Activated CD4-positive, alpha-beta memory T cell treated with anti-CD3 and anti-CD28 coated beads, Interleukin-2, amount 10 ng/mL, durations not matched to agents 7 days and 5 days (primary cell): ENCODE measurements around the gene WIPI1. TPM values are rescaled to one million over a fixed set of nuclear protein-coding genes. Genes with fewer than 3 reads are reported as not detected.
"Not testable (repeated sequence)": the region's sequence is repeated elsewhere in the genome, so short reads cannot be mapped to it uniquely, and the experiment has no call there.

ENCODE experiments used
- CTCF ChIA-PET: fragments of 350-600 bp; sonication (Branson Sonifier 250); formaldehyde crosslinking; loops from one replicate; lab custom pipeline; 2021; ENCODE audit warnings: antibody characterized with exemption, inconsistent platforms; lab: Charles Lee
- POLR2A ChIA-PET: fragments of 350-600 bp; sonication (Branson Sonifier 250); formaldehyde crosslinking; loops from one replicate; lab custom pipeline; 2021; ENCODE audit warnings: antibody characterized with exemption; lab: Charles Lee
- DNase-seq: peaks from one replicate; pipeline ENCODE4 v3.0.0-alpha.2; 2020
- H3K27ac Mint-ChIP-seq: one replicate; pipeline ENCODE4 v1.8.0; 2021; ENCODE audit warnings: mild to moderate bottlenecking, mixed read lengths
- H3K27me3 Mint-ChIP-seq: one replicate; pipeline ENCODE4 v1.8.0; 2021; ENCODE audit warnings: mixed read lengths
- H3K36me3 Mint-ChIP-seq: one replicate; pipeline ENCODE4 v1.8.0; 2021; ENCODE audit warnings: low read depth, mixed read lengths
- H3K4me1 Mint-ChIP-seq: one replicate; pipeline ENCODE4 v1.8.0; 2021; ENCODE audit warnings: mixed read lengths
- H3K4me3 Mint-ChIP-seq: one replicate; pipeline ENCODE4 v1.8.0; 2021; ENCODE audit warnings: mild to moderate bottlenecking, mixed read lengths
- H3K9me3 Mint-ChIP-seq: one replicate; pipeline ENCODE4 v1.8.0; 2021; ENCODE audit warnings: mixed read lengths
- total RNA-seq, 2 experiments: library from RNA; stranded (reverse); gene quantifications; one replicate each; pipeline ENCODE4 v1.2.3, GENCODE V29; 2021

Gene WIPI1
- total RNA-seq, 2 experiments from 2014 or later: 60.0 to 62.7 TPM

DNA sequence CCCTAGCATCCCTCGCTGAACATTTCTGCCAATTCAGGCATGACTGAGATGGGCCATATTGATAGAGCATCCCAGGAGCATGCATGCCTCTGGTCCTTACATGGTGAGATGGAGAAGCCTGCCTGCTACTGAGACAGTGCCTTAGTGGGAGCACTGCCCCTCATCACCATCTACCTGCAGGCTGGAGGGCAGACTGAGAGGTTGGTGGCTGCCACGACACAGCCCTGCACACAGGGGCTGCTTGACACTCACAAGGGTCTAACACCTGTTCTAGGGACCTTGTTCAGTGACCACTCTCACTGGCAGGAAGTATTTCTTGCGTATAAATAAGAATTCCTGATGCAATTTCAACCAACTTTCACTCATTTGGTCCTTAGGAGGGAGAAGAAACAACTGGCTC is 34.0 kb downstream of the WIPI1 start:
- no peak for DNase-seq
- POLR2A ChIA-PET: interaction anchor here (1.7 kb wide), 1 partner anchor 25 kb away, joined by 4 read pairs; no protein-coding TSS in a partner anchor
- Mint-ChIP-seq H3K27me3 (no peaks in the 10 kb centered on the region), H3K4me3 (no peak overlapping the region), H3K4me1 (no peaks in the 10 kb centered on the region), H3K9me3 (no peaks in the 10 kb centered on the region), H3K36me3 (peaks cover 62% of the 10 kb centered on the region), H3K27ac (no peak overlapping the region)
- CTCF ChIA-PET: no interaction called here

DNA sequence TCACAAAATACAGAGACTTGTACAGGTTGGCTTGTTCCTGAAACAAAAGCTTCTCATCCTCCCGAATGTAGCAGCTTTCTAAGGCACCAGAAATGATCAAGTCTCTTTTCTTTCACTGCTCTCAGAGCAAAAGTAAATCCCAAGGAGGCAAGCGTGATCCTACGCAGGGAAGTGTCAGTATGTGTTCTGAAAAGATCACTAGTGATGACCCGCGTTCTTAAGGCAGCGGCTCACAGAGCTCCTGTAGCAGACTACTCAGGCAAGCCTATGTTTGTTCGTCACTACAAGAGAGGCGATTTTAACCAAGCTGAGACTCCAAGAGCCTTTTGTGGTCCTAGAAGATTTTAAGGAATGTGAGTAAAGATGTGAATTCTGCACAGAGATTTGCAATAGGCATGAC is 34.5 kb downstream of the WIPI1 start:
- no peak overlapping the region for H3K4me3 Mint-ChIP-seq
- no peaks in the 10 kb centered on the region for H3K9me3 Mint-ChIP-seq
- H3K27me3 Mint-ChIP-seq: no peaks in the 10 kb centered on the region
- no peak for DNase-seq
- no peaks in the 10 kb centered on the region for H3K4me1 Mint-ChIP-seq
- no peak overlapping the region for H3K27ac Mint-ChIP-seq
- ChIA-PET CTCF (no interaction called here), POLR2A (interaction anchor here (1.7 kb wide), 1 partner anchor 24 kb away, joined by 4 read pairs; no protein-coding TSS in a partner anchor)
- H3K36me3 Mint-ChIP-seq: peaks cover 66% of the 10 kb centered on the region

GRCh38 chr17:68421486-68421885 is 35.8 kb downstream of the WIPI1 start:
- no peak for DNase-seq
- Mint-ChIP-seq H3K27ac (no peak overlapping the region), H3K36me3 (peaks cover 66% of the 10 kb centered on the region), H3K9me3 (peaks cover 4% of the 10 kb centered on the region), H3K4me3 (no peak overlapping the region), H3K27me3 (no peaks in the 10 kb centered on the region), H3K4me1 (peaks cover 2% of the 10 kb centered on the region)
- POLR2A ChIA-PET: no interaction called here
- CTCF ChIA-PET: no interaction called here

DNA sequence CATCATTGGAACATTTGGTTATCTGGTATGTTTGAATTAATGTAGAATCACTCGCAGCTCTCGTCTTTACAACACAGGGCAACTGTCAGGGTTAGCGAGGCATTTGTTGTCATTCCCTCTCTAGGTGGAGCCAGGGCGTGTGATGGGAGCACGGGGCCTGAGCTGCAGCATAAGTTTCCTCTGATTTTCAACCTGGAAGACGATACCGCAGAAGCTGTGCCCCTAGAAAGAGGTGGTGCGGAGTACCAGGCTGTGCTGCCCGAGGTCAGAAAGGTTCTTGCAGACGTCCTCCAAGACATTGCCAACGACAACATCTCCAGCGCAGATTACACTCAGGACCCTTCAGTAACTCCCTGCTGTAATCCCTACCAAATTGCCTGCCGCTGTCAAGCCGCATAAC is 37.2 kb downstream of the WIPI1 start:
- H3K9me3 Mint-ChIP-seq: peaks cover 13% of the 10 kb centered on the region
- peaks cover 69% of the 10 kb centered on the region for H3K36me3 Mint-ChIP-seq
- peaks cover 11% of the 10 kb centered on the region for H3K4me1 Mint-ChIP-seq
- H3K27ac Mint-ChIP-seq: no peak overlapping the region
- H3K27me3 Mint-ChIP-seq: no peaks in the 10 kb centered on the region
- CTCF ChIA-PET: interaction anchor here (1.4 kb wide), 1 partner anchor 16 kb away, joined by 5 read pairs; no protein-coding TSS in a partner anchor
- POLR2A ChIA-PET: no interaction called here
- no peak overlapping the region for H3K4me3 Mint-ChIP-seq
- no peak for DNase-seq

- Mint-ChIP-seq H3K36me3 (peaks cover 72% of the 10 kb centered on the region), H3K4me1 (peaks cover 23% of the 10 kb centered on the region), H3K4me3 (no peak overlapping the region), H3K27ac (no peak overlapping the region), H3K27me3 (no peaks in the 10 kb centered on the region), H3K9me3 (peaks cover 15% of the 10 kb centered on the region)
- ChIA-PET CTCF (interaction anchor here (1.4 kb wide), 1 partner anchor 18 kb away, joined by 5 read pairs; no protein-coding TSS in a partner anchor), POLR2A (no interaction called here)
- no peak for DNase-seq
Observed at GRCh38 chr17:68418876-68419275, 38.4 kb downstream of the WIPI1 start.

DNA sequence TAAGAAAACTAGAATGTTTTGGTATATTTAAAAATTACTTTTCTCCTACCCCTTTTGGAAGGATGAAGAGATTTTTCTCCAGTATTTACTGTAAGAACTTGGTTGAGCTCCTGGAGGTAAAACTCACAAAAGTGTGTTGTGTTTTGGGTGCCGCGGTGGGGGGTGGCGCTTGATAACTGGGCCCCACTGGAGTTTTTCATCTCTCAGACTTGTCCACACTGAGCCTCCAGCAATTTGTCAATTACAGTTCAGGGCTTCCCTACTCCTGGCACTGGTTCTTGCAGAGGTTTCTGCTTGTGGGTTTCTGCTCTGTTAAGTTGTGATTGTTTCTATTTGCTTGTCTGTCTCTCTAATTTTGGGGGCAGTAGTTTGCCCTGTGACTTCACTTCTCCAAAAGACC is 40.0 kb downstream of the WIPI1 start:
- POLR2A ChIA-PET: interaction anchor here (0.9 kb wide), 1 partner anchor 127 kb away, joined by 3 read pairs; no protein-coding TSS in a partner anchor
- peaks cover 25% of the 10 kb centered on the region for H3K4me1 Mint-ChIP-seq

GRCh38 chr17:68414901-68415300 is 42.4 kb downstream of the WIPI1 start:
- ChIA-PET CTCF (interaction anchor here (1.1 to 2.2 kb wide), 3 partner anchors 17 to 128 kb away, joined by 3 to 9 read pairs (median 5); no protein-coding TSS in a partner anchor), POLR2A (interaction anchor here (0.8 to 1.8 kb wide), 6 partner anchors 13 to 209 kb away, joined by 3 to 9 read pairs (median 3); partner anchors contain the start of genes ARSG and SLC16A6)
- Mint-ChIP-seq H3K4me1 (peaks cover 25% of the 10 kb centered on the region), H3K9me3 (peaks cover 20% of the 10 kb centered on the region), H3K27ac (peak overlapping the region; percentile 18), H3K4me3 (peak overlapping the region; percentile 88), H3K36me3 (peaks cover 48% of the 10 kb centered on the region)
- H3K27me3 Mint-ChIP-seq, DNase-seq: not testable (repeated sequence)

More for the DNA sequence above, 40.0 kb downstream of the WIPI1 start:
- H3K27ac Mint-ChIP-seq: no peak overlapping the region
- no peak for DNase-seq
- H3K4me3 Mint-ChIP-seq: no peak overlapping the region
- H3K36me3 Mint-ChIP-seq: peaks cover 62% of the 10 kb centered on the region
- no peaks in the 10 kb centered on the region for H3K27me3 Mint-ChIP-seq
- CTCF ChIA-PET: interaction anchor here (1.6 to 1.9 kb wide), 3 partner anchors 18 to 154 kb away, joined by 3 to 4 read pairs (median 3); no protein-coding TSS in a partner anchor
- peaks cover 15% of the 10 kb centered on the region for H3K9me3 Mint-ChIP-seq

DNA sequence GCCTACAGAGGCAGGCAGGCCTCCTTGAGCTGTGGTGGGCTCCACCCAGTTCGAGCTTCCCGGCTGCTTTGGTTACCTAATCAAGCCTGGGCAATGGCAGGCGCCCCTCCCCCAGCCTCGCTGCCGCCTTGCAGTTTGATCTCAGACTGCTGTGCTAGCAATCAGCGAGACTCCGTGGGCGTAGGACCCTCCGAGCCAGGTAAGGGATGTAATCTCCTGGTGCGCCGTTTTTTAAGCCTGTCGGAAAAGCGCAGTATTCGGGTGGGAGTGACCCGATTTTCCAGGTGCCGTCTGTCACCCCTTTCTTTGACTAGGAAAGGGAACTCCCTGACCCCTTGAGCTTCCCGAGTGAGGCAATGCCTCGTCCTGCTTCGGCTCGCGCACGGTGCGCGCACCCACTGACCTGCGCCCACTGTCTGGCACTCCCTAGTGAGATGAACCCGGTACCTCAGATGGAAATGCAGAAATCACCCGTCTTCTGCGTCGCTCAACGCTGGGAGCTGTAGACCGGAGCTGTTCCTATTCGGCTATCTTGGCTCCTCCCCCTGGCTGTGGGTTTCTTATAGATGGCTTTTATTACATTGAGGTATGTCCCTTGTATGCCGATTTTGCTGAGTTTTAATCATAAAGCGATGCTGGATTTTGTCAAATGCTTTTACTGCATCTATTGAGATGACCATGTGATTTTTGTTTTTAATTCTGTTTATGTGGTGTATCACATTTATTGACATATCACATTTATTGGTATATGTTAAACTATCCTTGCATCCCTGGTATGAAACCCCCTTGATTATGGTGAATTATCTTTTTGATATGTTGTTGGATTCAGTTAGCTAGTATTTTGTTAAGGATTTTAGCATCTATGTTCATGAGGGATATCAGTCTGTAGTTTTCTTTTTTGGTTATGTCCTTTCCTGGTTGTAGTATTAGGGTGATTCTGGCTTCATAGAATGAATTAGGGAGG is 43.4 kb downstream of the WIPI1 start:
- H3K36me3 Mint-ChIP-seq: peaks cover 39% of the 10 kb centered on the region
- CTCF ChIA-PET: interaction anchor here (1.1 to 2.2 kb wide), 4 partner anchors 18 to 127 kb away, joined by 3 to 9 read pairs (median 4); no protein-coding TSS in a partner anchor
- H3K27ac Mint-ChIP-seq: peak overlapping the region; percentile 69
- peaks cover 25% of the 10 kb centered on the region for H3K4me1 Mint-ChIP-seq
- POLR2A ChIA-PET: interaction anchor here (0.8 to 1.8 kb wide), 7 partner anchors 14 to 208 kb away, joined by 3 to 9 read pairs (median 3); partner anchors contain the start of genes ARSG and SLC16A6
- DNase-seq: peak; percentile 74
- not testable (repeated sequence) for H3K27me3 Mint-ChIP-seq
- peak overlapping the region; percentile 88 for H3K4me3 Mint-ChIP-seq
- H3K9me3 Mint-ChIP-seq: peaks cover 20% of the 10 kb centered on the region

GRCh38 chr17:68407656-68408055 is 49.6 kb downstream of the WIPI1 start:
- H3K9me3 Mint-ChIP-seq: peaks cover 31% of the 10 kb centered on the region
- CTCF ChIA-PET: interaction anchor here (1.0 to 1.8 kb wide), 2 partner anchors 9 to 29 kb away, joined by 4 to 6 read pairs; no protein-coding TSS in a partner anchor
- H3K36me3 Mint-ChIP-seq: peaks cover 46% of the 10 kb centered on the region

DNA sequence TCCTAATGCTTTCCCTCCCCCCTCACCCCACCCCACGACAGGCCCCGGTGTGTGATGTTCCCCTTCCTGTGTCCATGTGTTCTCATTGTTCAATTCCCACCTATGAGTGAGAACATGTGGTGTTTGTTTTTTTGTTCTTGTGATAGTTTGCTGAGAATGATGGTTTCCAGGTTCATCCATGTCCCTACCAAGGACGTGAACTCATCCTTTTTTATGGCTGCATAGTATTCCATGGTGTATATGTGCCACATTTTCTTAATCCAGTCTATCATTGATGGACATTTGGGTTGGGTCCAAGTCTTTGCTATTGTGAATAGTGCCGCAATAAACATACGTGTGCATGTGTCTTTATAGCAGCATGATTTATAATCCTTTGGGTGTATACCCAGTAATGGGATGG is 53.5 kb downstream of the WIPI1 start:
- Mint-ChIP-seq H3K4me1 (peaks cover 24% of the 10 kb centered on the region), H3K36me3 (peaks cover 41% of the 10 kb centered on the region), H3K9me3 (peaks cover 26% of the 10 kb centered on the region)
- H3K4me3 Mint-ChIP-seq, H3K27me3 Mint-ChIP-seq, H3K27ac Mint-ChIP-seq, POLR2A ChIA-PET, DNase-seq, CTCF ChIA-PET: not testable (repeated sequence)

More at GRCh38 chr17:68407656-68408055, 49.6 kb downstream of the WIPI1 start:
- POLR2A ChIA-PET, H3K27ac Mint-ChIP-seq, H3K27me3 Mint-ChIP-seq, H3K4me3 Mint-ChIP-seq, H3K4me1 Mint-ChIP-seq, DNase-seq: not testable (repeated sequence)

DNA sequence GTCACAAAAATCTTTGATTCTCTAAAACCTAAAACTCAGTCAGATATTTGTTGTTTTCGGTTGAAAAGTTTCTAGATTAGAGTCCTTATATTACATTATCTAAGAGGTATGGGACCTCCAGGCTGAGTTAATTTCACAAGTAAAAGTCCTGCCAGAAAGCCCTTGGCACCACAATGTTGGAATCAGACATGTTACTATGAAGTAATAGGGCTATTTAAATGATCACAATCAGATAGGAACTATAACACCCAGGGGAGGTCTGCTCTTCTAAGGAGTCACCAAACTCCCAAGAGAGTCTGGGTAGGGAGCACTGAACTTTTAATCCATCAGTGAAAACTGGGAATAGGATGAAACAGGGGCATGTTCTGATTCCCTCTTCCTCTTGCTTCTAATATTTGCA is 54.2 kb downstream of the WIPI1 start:
- CTCF ChIA-PET: no interaction called here
- peaks cover 41% of the 10 kb centered on the region for H3K36me3 Mint-ChIP-seq
- H3K4me1 Mint-ChIP-seq: peaks cover 29% of the 10 kb centered on the region
- no peak overlapping the region for H3K27ac Mint-ChIP-seq
- H3K9me3 Mint-ChIP-seq: peaks cover 26% of the 10 kb centered on the region
- no peak overlapping the region for H3K4me3 Mint-ChIP-seq
- DNase-seq: no peak
- POLR2A ChIA-PET: no interaction called here
- H3K27me3 Mint-ChIP-seq: no peaks in the 10 kb centered on the region

- ChIA-PET CTCF (interaction anchor here (1.0 to 1.1 kb wide), 4 partner anchors 32 to 104 kb away, joined by 3 read pairs; no protein-coding TSS in a partner anchor), POLR2A (interaction anchor here (3.9 kb wide), 1 partner anchor 110 kb away, joined by 53 read pairs; the partner anchor contains the start of genes ARSG and SLC16A6)
- DNase-seq: no peak
- peaks cover 29% of the 10 kb centered on the region for H3K36me3 Mint-ChIP-seq
- no peak overlapping the region for H3K4me3 Mint-ChIP-seq
- no peak overlapping the region for H3K27ac Mint-ChIP-seq
- peaks cover 13% of the 10 kb centered on the region for H3K9me3 Mint-ChIP-seq
- peaks cover 40% of the 10 kb centered on the region for H3K4me1 Mint-ChIP-seq
- no peaks in the 10 kb centered on the region for H3K27me3 Mint-ChIP-seq
Observed at GRCh38 chr17:68401288-68401687, 56.0 kb downstream of the WIPI1 start.
